ENCODE data around the gene SAA1.

SAA1 gene

DNA sequence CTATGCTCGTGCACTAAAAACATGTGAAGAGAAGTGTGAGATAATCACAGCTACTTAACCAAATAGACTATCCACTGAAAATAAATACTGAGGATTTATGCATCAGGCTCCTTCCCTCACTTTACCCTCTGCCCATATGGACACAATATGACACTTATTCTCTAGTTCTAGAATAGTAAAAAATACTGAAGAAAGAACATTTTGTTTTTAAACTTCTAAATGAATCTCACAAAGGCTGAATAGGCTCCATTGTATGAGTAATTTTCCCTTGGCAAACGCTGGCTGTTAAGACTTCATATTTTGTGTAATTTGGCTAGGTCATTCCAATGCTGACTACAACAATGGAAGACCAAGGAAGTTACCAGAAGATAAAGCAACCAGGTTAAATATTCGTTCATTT lies 45.9 kb downstream of the SAA1 start:
- DNase-seq (ENCODE audit: insufficient read length, low spot score) (no peak), FAIRE-seq (no peak)
- TF ChIP-seq, protein P1, sequence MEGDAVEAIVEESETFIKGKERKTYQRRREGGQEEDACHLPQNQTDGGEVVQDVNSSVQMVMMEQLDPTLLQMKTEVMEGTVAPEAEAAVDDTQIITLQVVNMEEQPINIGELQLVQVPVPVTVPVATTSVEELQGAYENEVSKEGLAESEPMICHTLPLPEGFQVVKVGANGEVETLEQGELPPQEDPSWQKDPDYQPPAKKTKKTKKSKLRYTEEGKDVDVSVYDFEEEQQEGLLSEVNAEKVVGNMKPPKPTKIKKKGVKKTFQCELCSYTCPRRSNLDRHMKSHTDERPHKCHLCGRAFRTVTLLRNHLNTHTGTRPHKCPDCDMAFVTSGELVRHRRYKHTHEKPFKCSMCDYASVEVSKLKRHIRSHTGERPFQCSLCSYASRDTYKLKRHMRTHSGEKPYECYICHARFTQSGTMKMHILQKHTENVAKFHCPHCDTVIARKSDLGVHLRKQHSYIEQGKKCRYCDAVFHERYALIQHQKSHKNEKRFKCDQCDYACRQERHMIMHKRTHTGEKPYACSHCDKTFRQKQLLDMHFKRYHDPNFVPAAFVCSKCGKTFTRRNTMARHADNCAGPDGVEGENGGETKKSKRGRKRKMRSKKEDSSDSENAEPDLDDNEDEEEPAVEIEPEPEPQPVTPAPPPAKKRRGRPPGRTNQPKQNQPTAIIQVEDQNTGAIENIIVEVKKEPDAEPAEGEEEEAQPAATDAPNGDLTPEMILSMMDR (IDR thresholded peaks at IDR 0.05; ENCODE audit: insufficient read depth, missing control alignments) = no peak

DNA sequence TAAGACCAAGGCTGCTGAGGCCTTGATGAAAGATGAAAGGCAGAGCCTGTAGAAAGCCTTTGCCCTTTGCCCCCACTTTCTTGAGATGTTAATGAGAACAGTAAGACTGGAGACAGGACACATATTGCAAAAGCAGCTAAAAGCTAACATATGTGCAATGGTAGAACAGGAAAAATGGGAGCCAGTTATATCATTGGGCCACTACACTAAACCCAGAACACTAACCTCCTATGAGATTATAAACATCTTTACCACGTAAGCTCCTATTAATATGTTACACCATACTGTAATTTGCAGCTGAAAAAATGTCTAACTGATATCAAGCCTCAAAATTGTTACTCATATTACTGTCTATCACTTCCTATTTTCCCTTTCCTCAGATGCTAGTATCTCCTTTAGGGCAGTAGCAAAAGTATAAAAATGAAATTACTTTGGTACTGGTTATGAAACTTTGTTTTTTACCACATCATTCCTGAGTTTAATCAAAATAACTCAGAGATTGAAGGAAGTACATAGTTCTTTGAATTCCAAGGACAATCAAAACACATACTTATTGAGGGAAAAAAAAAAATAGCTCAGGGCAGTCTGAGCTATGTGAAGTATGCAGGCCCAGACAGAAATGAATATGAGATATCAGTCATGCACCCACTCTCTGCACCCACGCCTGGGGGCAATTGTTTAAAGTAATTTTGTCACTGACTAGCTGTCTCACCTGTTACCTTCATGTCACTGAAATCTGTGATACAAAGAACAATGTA lies 46.8 kb downstream of the SAA1 start:
- TF ChIP-seq, protein P1 (IDR thresholded peaks at IDR 0.05; ENCODE audit: insufficient read depth, missing control alignments) = no peak
- FAIRE-seq (no peak), DNase-seq (ENCODE audit: insufficient read length, low spot score) (no peak)

DNA sequence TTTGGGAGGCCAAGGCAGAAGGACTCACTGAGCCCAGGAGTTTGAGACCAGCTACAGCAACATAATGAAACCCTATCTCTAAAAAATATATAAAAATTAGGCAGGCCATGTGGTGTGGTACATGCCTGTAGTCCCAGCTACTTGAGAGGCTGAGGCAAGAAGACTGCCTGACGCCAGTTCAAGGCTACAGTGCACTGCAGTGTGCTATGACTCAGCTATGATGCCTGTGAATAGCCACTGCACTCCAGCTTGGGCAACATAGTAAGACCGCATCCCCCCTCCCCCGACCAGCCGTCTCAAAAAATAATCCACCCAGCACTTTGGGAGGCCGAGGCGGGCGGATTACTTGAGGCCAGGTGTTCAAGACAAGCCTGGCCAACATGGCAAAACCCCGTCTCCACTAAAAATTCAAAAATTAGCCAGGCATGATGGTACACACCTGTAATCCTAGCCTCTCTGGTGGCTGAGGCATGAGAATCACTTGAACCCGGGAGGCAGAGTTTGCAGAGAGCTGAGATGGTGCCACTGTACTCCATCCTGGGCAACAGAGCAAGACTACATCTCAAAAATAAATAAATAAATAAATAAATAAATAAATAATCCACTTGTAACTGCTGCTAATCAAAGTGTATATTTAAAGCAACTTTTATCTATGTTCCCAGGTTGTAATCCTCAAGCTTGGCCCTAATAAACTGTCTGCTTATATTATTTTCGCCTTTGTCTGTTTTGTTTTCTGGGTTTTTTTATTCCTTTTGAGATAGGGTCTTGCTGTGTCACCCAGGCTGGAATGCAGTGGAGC lies 48.1 kb downstream of the SAA1 start:
- FAIRE-seq (no peak), DNase-seq (ENCODE audit: insufficient read length, low spot score) (no peak)
- TF ChIP-seq, protein P1 (IDR thresholded peaks at IDR 0.05; ENCODE audit: insufficient read depth, missing control alignments) = no peak

DNA sequence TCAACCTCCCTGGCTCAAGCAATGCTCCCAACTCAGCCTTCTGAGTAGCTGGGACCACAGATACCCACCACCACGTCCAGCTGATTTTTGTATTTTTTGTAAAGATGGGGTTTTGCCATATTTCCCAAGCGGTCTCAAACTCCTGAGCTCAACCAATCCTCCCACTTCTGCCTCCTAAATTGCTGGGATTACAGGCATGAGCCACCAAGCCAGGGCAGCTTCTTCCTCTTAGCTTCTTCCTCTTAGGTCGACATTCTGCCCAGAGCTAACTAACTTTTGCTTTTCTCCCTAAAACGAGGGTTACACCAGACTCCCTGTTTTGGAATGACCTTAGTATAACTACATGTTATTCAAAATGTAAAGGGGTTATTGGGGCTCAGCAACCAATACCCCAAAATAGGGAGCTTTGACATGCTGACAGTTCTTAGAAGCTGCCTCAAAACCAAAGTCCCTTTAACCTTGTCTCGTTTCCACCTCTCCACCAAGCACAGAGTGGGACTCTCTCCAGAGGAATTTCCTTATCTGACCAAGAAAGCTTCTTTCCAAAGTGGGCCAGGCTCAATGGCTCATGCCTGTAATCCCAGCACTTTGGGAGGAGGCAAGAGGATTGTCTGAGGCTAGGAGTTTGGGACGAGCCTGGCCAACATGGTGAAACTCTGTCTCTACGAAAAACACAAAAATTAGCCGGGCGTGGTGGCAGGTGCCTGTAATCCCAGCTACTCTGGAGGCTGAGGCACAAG lies 48.9 kb downstream of the SAA1 start:
- DNase-seq (ENCODE audit: insufficient read length, low spot score) (no peak), FAIRE-seq (no peak)
- TF ChIP-seq, protein P1 (IDR thresholded peaks at IDR 0.05; ENCODE audit: insufficient read depth, missing control alignments) = no peak

DNA sequence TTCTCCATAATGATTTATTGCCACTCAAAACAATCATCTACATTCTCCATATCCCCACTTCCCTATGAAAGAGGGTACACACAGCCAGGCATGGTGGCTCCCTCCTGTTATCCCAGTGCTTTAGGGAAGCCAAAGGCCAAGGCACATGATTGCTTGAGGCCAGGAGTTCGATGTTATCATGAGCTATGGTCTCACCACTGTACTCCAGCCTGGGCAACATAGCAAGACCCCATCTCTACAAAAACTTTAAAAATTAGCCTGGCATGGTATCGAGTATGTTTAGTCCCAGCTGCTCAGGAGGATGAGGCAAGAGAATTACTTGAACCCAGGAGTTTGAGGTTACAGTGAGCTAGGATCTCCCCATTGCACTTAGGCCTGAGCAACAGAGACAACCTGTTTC lies 49.8 kb downstream of the SAA1 start:
- TF ChIP-seq, protein P1 (IDR thresholded peaks at IDR 0.05; ENCODE audit: insufficient read depth, missing control alignments) = no peak

DNA sequence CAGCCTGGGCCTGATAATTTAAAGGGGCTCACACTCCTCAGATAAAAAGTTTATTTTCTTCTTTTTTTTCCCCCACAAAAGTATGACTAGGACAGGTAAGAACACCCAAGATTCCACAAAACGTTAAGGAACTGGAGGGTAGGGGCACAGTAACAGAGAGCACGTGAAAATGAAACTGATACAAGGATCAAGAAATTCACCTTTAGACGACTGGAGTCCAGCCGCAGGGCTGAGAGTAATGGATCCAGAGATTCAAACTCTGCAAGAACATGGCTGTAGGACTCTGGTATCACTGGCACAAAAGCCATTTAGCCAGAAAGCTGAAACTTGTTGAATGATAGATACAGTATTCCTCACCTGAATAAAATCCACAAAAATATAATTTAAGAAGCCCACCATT lies 51.5 kb downstream of the SAA1 start:
- no peak for FAIRE-seq
- TF ChIP-seq, protein P1 (IDR thresholded peaks at IDR 0.05; ENCODE audit: insufficient read depth, missing control alignments) = no peak
- DNase-seq (ENCODE audit: insufficient read length, low spot score) = no peak

More for the DNA sequence above, 49.8 kb downstream of the SAA1 start:
- no peak for FAIRE-seq
- DNase-seq (ENCODE audit: insufficient read length, low spot score) = no peak
